Hepatocyte (in vitro differentiated cells): ENCODE measurements around the gene B4GALT4. TPM values are rescaled to one million over a fixed set of nuclear protein-coding genes. Genes with fewer than 3 reads are reported as not detected.

Source experiments
- DNase-seq: peaks from one replicate; pipeline ENCODE4 v3.0.0-alpha.2; 2016; ENCODE audit warnings: low spot score
- H2AFZ ChIP-seq: fragments of 200-600 bp; sonication (generic); 2 replicates; pipeline ENCODE4 v1.6.0; 2016; ENCODE audit warnings: antibody characterized with exemption, mild to moderate bottlenecking
- H3K27ac ChIP-seq: fragments of 200-600 bp; sonication (generic); 2 replicates; pipeline ENCODE4 v1.5.1; 2016; ENCODE audit warnings: mild to moderate bottlenecking
- H3K27me3 ChIP-seq: fragments of 200-600 bp; sonication (generic); 2 replicates; pipeline ENCODE4 v1.6.1; 2016
- H3K36me3 ChIP-seq: fragments of 200-600 bp; sonication (generic); replicated peaks from 2 replicates; pipeline ENCODE4 v1.5.1; 2016; ENCODE audit warnings: low read depth; ENCODE audit not compliant: insufficient read depth
- H3K4me1 ChIP-seq: fragments of 200-600 bp; sonication (generic); 2 replicates; pipeline ENCODE4 v1.5.1; 2016; ENCODE audit warnings: mild to moderate bottlenecking, moderate library complexity; ENCODE audit not compliant: insufficient read depth
- H3K4me2 ChIP-seq: fragments of 200-600 bp; sonication (generic); 2 replicates; pipeline ENCODE4 v1.6.0; 2016
- H3K4me3 ChIP-seq: fragments of 200-600 bp; sonication (generic); 2 replicates; pipeline ENCODE4 v1.5.1; 2016; ENCODE audit warnings: mild to moderate bottlenecking
- H3K79me2 ChIP-seq: fragments of 200-600 bp; sonication (generic); 2 replicates; pipeline ENCODE4 v1.6.0; 2017; ENCODE audit warnings: mild to moderate bottlenecking
- H3K9me2 ChIP-seq: fragments of 200-600 bp; sonication (generic); replicated peaks from 2 replicates; pipeline ENCODE4 v1.6.0; 2017; ENCODE audit warnings: mild to moderate bottlenecking; ENCODE audit not compliant: insufficient read depth
- H3K9me3 ChIP-seq: fragments of 200-600 bp; sonication (generic); 2 replicates; pipeline ENCODE4 v1.5.1; 2016; ENCODE audit warnings: low read depth, mild to moderate bottlenecking
- H4K20me1 ChIP-seq: fragments of 200-600 bp; sonication (generic); 2 replicates; pipeline ENCODE4 v1.6.0; 2016; ENCODE audit warnings: mild to moderate bottlenecking; ENCODE audit not compliant: insufficient read depth, poor library complexity, severe bottlenecking
- CTCF ChIP-seq: fragments of 200-600 bp; sonication (generic); IDR thresholded peaks from 2 replicates; pipeline ENCODE4 v1.5.1; 2016; ENCODE audit warnings: antibody characterized with exemption, mild to moderate bottlenecking; ENCODE audit not compliant: poor library complexity
- EZH2 ChIP-seq: fragments of 200-600 bp; sonication (generic); IDR thresholded peaks from 2 replicates; pipeline ENCODE4 v1.6.1; 2016; ENCODE audit warnings: antibody characterized with exemption, mild to moderate bottlenecking, borderline replicate concordance
- EZH2phosphoT487 ChIP-seq: fragments of 200-600 bp; sonication (generic); IDR thresholded peaks from one replicate; pipeline ENCODE4 v1.6.1; 2018; ENCODE audit warnings: antibody characterized with exemption, mild to moderate bottlenecking, low read depth, moderate library complexity; ENCODE audit not compliant: unreplicated experiment, severe bottlenecking
- WGBS: methylation state at CpG from one replicate; pipeline ENCODE4 v1.1.6; 2016; ENCODE audit warnings: low lambda C conversion rate; ENCODE audit errors: missing lambda C conversion rate; 5-methylcytosine and 5-hydroxymethylcytosine counted together
- polyA plus RNA-seq: library from polyadenylated mRNA; unstranded; fragments of >200 nt; fragmentation: Nextera tagmentation; extraction: Ambion mirVana; gene quantifications from 2 replicates; pipeline ENCODE4 v1.2.1, GENCODE V29; 2016
- total RNA-seq: library from RNA; depleted of rRNA; stranded (reverse); fragments of >200 nt; gene quantifications from 2 replicates; pipeline ENCODE4 v1.2.3, GENCODE V29; 2014

B4GALT4 gene
- total and polyA plus RNA-seq, 2 experiments from 2014 or later, result 54.0 to 55.7 TPM

GRCh38 chr3:119239206-119239820, 1.4 kb downstream of the B4GALT4 start:
- peak overlapping the region; percentile 84 for H3K4me3 ChIP-seq
- H3K36me3 ChIP-seq, result peaks cover 5% of the 10 kb centered on the region
- peaks cover 59% of the 10 kb centered on the region for H3K79me2 ChIP-seq
- no peaks in the 10 kb centered on the region for H3K9me2 ChIP-seq
- DNase-seq, result no peak
- H3K27me3 ChIP-seq, result no peaks in the 10 kb centered on the region
- peak overlapping the region; percentile 98 for H3K27ac ChIP-seq
- 29% methylated on average over 5 of the region's 5 CpGs for WGBS
- TF ChIP-seq EZH2phosphoT487 (no peak), EZH2 (no peak), CTCF (no peak)
- peaks cover 8% of the 10 kb centered on the region for H3K4me1 ChIP-seq
- H4K20me1 ChIP-seq, result peaks cover 17% of the 10 kb centered on the region
- H3K4me2 ChIP-seq, result peak overlapping the region; percentile 79
- no peaks in the 10 kb centered on the region for H3K9me3 ChIP-seq
- H2AFZ ChIP-seq, result no peak overlapping the region

DNA sequence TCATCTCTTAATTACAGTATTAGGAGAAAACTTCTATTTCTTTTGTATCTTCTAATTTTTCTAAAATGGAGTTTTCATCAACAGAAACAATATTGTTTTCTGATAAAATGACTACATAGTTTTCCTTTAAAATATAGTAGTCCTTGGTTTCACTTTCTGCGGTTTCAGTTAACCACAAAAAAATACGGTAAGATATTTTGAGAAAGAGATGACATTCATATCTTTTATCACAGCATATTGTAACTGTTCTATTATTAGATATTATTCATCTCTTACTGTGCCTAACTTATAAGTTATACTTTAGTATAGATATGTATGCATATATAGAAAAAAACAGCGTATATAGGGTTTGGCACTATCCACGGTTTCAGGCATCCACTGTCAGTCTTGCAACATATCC, 2.3 kb downstream of the B4GALT4 start:
- peak overlapping the region; percentile 79 for H3K4me2 ChIP-seq
- H3K4me3 ChIP-seq, result peak overlapping the region; percentile 84
- H2AFZ ChIP-seq, result no peak overlapping the region
- H3K9me2 ChIP-seq, result no peaks in the 10 kb centered on the region
- peaks cover 5% of the 10 kb centered on the region for H3K36me3 ChIP-seq
- H4K20me1 ChIP-seq, result peaks cover 17% of the 10 kb centered on the region
- TF ChIP-seq EZH2 (no peak), EZH2phosphoT487 (no peak), CTCF (no peak)
- peaks cover 67% of the 10 kb centered on the region for H3K79me2 ChIP-seq
- DNase-seq, result no peak
- H3K27ac ChIP-seq, result peak overlapping the region; percentile 98
- H3K9me3 ChIP-seq, result no peaks in the 10 kb centered on the region
- no peaks in the 10 kb centered on the region for H3K27me3 ChIP-seq
- WGBS, result 87% methylated on average over 4 of the region's 4 CpGs
- H3K4me1 ChIP-seq, result peaks cover 8% of the 10 kb centered on the region

DNA sequence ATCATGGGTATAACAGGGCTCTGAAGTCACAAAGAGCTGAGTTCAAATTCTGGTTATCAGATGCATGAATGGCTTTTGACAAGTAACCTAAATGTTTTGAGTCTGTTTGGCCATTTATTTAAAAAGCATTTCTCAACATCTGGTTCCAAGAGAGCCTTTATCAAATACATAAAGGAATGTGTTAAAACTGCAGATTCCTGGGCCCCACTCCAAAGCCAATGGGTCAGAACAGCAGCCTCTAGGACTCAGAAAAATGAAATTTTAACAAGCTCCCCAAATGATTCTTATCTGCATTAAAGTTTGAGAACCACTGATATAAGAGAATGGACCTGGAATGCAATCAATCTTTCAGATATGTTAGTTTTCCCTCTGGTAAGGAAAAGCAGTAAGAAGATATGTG, 3.4 kb downstream of the B4GALT4 start:
- peaks cover 76% of the 10 kb centered on the region for H3K79me2 ChIP-seq

More for the DNA sequence above, 3.4 kb downstream of the B4GALT4 start:
- Histone ChIP-seq H3K4me2 (peak overlapping the region; percentile 31), H2AFZ (no peak overlapping the region), H3K4me1 (peaks cover 8% of the 10 kb centered on the region), H4K20me1 (peaks cover 17% of the 10 kb centered on the region), H3K9me3 (no peaks in the 10 kb centered on the region), H3K9me2 (no peaks in the 10 kb centered on the region), H3K4me3 (no peak overlapping the region), H3K36me3 (peaks cover 5% of the 10 kb centered on the region), H3K27ac (no peak overlapping the region), H3K27me3 (no peaks in the 10 kb centered on the region)
- DNase-seq, result no peak
- TF ChIP-seq EZH2phosphoT487, result no peak
- no peak for TF ChIP-seq CTCF
- no peak for TF ChIP-seq EZH2
